Measurements from ENCODE around the gene DLG4. TPM values are rescaled to one million over a fixed set of nuclear protein-coding genes. Genes with fewer than 3 reads are reported as not detected.

The DLG4 gene
- polyA plus RNA-seq, 2 donors = 3.2 to 11.8 TPM

DNA sequence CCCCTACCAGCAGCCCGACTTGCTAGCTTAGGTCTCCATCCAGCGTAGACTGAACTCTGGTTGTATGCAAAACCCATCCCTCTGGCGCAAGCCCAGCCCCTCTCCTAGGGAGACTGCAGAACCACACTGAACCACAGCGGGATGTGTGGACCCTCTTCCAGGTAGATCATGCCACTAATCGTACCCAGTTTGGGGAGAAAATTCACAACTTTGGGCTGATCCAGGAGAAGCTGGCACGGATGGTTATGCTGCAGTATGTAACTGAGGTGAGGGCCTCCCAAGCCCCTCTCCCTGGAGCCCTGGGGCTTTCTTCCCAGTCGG, 3.3 kb upstream of the DLG4 start:
- WGBS, 2 donors = 73 to 74% methylated on average over 7 of the region's 7 CpGs
- no peaks in the 10 kb centered on the region for H3K27me3 ChIP-seq (ENCODE audit: control insufficient read depth in 1 of 2, insufficient read depth in 2 of 2, low read length in 2 of 2)
- peak overlapping the region in 1 of 2 donors; percentile 26 for H3K27ac ChIP-seq (ENCODE audit: low read depth in 2 of 2, low read length in 1 of 2)
- H3K4me1 ChIP-seq (ENCODE audit: control insufficient read depth in 2 of 2, insufficient read depth in 2 of 2, low read length in 1 of 2) = peaks cover 13 to 14% of the 10 kb centered on the region in 2 donors
- peaks cover 23 to 54% of the 10 kb centered on the region in 2 donors for H3K36me3 ChIP-seq (ENCODE audit: control insufficient read depth in 2 of 2, insufficient read depth in 2 of 2, low read length in 1 of 2)
- no peaks in the 10 kb centered on the region for H3K9me3 ChIP-seq (ENCODE audit: control insufficient read depth in 2 of 2, insufficient read depth in 1 of 2, low read depth in 1 of 2, low read length in 1 of 2)
- H3K4me3 ChIP-seq (ENCODE audit: low read depth in 1 of 2, low read length in 2 of 2) = no peak overlapping the region

DNA sequence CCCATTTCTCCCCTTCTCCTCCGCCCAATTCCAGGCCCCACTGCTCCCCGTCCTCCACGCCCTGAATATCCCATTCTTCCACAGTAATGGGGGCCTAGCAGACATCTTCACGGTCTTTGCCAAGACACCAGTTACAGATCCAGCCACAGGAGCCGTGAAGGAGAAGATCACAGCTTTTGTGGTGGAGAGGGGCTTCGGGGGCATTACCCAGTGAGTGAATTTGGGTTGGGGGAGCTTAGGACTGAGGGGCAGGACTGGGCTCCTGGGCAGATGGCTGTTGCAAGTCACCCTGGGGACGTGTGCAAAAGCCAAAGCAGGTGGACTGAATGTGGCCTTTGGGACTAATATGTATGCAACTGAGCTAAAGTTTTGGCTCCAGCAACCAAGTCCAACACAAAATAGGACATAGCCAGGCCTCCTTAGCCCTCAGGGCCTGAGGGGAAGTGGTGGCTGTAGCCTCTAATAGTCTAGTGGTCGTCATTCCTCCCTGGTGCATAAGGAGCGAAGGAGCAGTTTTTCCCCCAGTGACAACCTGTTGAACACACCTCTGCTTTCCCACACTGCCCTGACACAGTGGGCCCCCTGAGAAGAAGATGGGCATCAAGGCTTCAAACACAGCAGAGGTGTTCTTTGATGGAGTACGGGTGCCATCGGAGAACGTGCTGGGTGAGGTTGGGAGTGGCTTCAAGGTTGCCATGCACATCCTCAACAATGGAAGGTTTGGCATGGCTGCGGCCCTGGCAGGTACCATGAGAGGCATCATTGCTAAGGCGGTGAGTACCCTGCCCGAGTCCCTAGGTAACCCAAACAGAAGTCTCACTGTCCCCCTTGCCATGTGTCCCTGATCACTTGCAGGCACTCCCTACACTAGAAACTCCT, 2.7 kb upstream of the DLG4 start:
- H3K27ac ChIP-seq (ENCODE audit: low read depth in 2 of 2, low read length in 1 of 2) = peak overlapping the region in 1 of 2 donors; percentile 26
- H3K9me3 ChIP-seq (ENCODE audit: control insufficient read depth in 2 of 2, insufficient read depth in 1 of 2, low read depth in 1 of 2, low read length in 1 of 2) = no peaks in the 10 kb centered on the region
- peaks cover 8 to 13% of the 10 kb centered on the region in 2 donors for H3K4me1 ChIP-seq (ENCODE audit: control insufficient read depth in 2 of 2, insufficient read depth in 2 of 2, low read length in 1 of 2)
- 70 to 74% methylated on average over 15 of the region's 15 CpGs for WGBS, 2 donors
- peaks cover 23 to 52% of the 10 kb centered on the region in 2 donors for H3K36me3 ChIP-seq (ENCODE audit: control insufficient read depth in 2 of 2, insufficient read depth in 2 of 2, low read length in 1 of 2)
- no peaks in the 10 kb centered on the region for H3K27me3 ChIP-seq (ENCODE audit: control insufficient read depth in 1 of 2, insufficient read depth in 2 of 2, low read length in 2 of 2)
- no peak overlapping the region for H3K4me3 ChIP-seq (ENCODE audit: low read depth in 1 of 2, low read length in 2 of 2)

DNA sequence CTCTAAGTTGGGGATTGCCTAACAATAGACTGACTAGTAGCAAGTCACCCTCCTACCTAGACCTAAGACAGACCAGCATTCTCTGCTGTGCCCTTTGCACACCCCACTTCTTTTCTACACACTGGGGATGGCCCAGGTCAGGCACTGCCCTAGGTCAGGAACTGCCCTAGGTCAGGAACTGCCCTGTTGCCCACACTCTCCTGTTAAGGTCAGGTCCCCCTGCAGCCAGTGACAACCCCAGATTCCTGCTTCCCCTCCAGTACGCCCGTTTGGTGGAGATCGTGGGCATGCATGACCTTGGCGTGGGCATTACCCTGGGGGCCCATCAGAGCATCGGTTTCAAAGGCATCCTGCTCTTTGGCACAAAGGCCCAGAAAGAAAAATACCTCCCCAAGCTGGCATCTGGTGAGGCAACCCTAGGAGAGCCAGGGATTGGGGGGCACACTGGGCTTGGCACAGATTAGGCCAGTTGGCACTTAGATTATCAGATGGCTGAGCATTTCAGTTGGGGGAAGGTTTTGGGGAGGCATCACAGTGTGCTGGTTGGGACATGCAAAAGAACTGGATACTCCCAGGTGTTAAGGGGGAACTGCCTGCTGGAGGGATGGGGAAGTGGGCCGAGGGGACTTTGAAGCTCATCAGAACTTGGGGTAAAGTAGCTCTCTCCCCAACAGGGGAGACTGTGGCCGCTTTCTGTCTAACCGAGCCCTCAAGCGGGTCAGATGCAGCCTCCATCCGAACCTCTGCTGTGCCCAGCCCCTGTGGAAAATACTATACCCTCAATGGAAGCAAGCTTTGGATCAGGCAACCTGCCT, 1.8 kb upstream of the DLG4 start:
- 58 to 67% methylated on average over 10 of the region's 10 CpGs for WGBS, 2 donors
- H3K9me3 ChIP-seq (ENCODE audit: control insufficient read depth in 2 of 2, insufficient read depth in 1 of 2, low read depth in 1 of 2, low read length in 1 of 2) = no peaks in the 10 kb centered on the region
- peaks cover 7 to 13% of the 10 kb centered on the region in 2 donors for H3K4me1 ChIP-seq (ENCODE audit: control insufficient read depth in 2 of 2, insufficient read depth in 2 of 2, low read length in 1 of 2)
- H3K4me3 ChIP-seq (ENCODE audit: low read depth in 1 of 2, low read length in 2 of 2) = peak overlapping the region in 1 of 2 donors; percentile 80
- H3K36me3 ChIP-seq (ENCODE audit: control insufficient read depth in 2 of 2, insufficient read depth in 2 of 2, low read length in 1 of 2) = peaks cover 23 to 44% of the 10 kb centered on the region in 2 donors
- peak overlapping the region; percentile 98 to 100 for H3K27ac ChIP-seq (ENCODE audit: low read depth in 2 of 2, low read length in 1 of 2)
- H3K27me3 ChIP-seq (ENCODE audit: control insufficient read depth in 1 of 2, insufficient read depth in 2 of 2, low read length in 2 of 2) = no peaks in the 10 kb centered on the region

DNA sequence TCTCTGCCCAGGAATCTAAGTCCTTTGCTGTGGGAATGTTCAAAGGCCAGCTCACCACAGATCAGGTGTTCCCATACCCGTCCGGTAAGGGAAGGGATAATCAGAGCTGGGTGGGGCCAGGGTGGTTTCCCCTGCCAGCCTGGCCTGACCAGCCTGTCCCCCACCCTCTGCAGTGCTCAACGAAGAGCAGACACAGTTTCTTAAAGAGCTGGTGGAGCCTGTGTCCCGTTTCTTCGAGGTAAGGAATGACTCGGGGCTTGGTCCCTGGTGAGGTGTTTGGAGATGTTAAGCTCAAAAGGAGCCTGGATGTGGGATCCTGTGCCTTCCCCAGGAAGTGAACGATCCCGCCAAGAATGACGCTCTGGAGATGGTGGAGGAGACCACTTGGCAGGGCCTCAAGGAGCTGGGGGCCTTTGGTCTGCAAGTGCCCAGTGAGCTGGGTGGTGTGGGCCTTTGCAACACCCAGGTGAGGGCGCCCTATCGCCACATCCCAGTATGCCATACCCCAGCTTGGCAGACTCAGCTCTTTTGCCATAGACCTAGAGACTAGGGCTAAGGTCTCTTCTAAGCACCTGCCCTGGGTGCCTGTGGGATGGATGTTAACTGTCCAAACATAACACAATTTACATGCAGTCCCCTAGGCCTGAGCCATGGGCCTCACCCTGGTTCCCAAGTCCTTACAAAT, 1.1 kb upstream of the DLG4 start:
- Histone ChIP-seq H3K36me3 (ENCODE audit: control insufficient read depth in 2 of 2, insufficient read depth in 2 of 2, low read length in 1 of 2) (peaks cover 20 to 38% of the 10 kb centered on the region in 2 donors), H3K9me3 (ENCODE audit: control insufficient read depth in 2 of 2, insufficient read depth in 1 of 2, low read depth in 1 of 2, low read length in 1 of 2) (no peaks in the 10 kb centered on the region), H3K4me3 (ENCODE audit: low read depth in 1 of 2, low read length in 2 of 2) (peak overlapping the region; percentile 80 to 91), H3K4me1 (ENCODE audit: control insufficient read depth in 2 of 2, insufficient read depth in 2 of 2, low read length in 1 of 2) (peaks cover 7 to 13% of the 10 kb centered on the region in 2 donors), H3K27ac (ENCODE audit: low read depth in 2 of 2, low read length in 1 of 2) (peak overlapping the region; percentile 98 to 100), H3K27me3 (ENCODE audit: control insufficient read depth in 1 of 2, insufficient read depth in 2 of 2, low read length in 2 of 2) (no peaks in the 10 kb centered on the region)
- WGBS, 2 donors = 14 to 20% methylated on average over 11 of the region's 11 CpGs

DNA sequence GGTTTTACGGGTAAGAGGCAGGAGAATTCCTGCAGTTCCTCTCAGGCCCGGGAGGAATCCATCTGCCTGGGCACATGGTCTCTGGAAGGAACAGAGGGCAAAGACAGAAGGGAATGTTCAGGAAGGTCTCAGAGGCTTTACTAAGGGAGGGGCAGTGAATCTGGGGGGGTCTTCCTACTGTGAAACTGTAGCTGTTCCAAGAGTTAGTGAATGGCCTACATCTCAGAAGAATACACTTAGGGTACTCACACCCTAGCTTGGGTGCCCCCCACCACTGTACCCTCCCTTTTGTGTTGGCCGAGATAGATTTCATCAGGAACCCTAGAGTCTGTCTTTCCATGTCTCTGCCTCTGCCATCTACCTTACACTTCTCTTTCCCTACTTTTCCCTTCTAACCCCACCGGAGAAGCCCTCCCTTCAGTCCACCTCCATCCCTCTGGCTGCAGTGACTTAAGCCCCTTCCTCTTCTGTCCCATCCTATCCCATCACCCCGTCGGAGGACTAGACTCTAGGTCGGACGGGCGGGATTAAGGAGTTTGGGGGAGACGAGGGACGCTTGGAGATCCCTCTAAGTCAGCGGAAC, 316 bp downstream of the DLG4 start:
- Histone ChIP-seq H3K9me3 (ENCODE audit: control insufficient read depth in 2 of 2, insufficient read depth in 1 of 2, low read depth in 1 of 2, low read length in 1 of 2) (no peaks in the 10 kb centered on the region), H3K4me3 (ENCODE audit: low read depth in 1 of 2, low read length in 2 of 2) (peak overlapping the region; percentile 80 to 91), H3K27me3 (ENCODE audit: control insufficient read depth in 1 of 2, insufficient read depth in 2 of 2, low read length in 2 of 2) (no peaks in the 10 kb centered on the region), H3K27ac (ENCODE audit: low read depth in 2 of 2, low read length in 1 of 2) (peak overlapping the region; percentile 98 to 100), H3K4me1 (ENCODE audit: control insufficient read depth in 2 of 2, insufficient read depth in 2 of 2, low read length in 1 of 2) (peaks cover 7 to 15% of the 10 kb centered on the region in 2 donors), H3K36me3 (ENCODE audit: control insufficient read depth in 2 of 2, insufficient read depth in 2 of 2, low read length in 1 of 2) (peaks cover 17 to 29% of the 10 kb centered on the region in 2 donors)
- 14 to 16% methylated on average over 12 of the region's 12 CpGs for WGBS, 2 donors

DNA sequence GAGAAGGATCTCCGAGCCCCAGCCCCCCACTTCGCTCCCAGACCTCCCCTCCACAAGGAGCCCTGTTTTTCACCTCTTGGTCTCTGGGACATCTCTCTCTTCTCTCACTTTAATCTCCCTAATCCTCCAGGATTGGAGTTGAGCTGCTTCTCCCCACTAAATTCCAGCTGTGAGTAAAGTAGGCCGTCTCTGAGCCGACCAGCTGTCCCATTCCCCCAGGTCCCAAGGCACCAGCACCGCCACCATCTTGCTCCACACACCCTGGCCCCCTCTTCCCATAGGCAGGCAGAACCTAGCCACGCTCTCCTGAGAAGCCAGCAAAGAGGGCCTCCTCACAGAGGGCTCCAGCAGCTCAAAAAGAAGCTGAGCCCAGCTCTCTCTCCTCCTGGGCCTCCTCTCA, 878 bp downstream of the DLG4 start:
- H3K36me3 ChIP-seq (ENCODE audit: control insufficient read depth in 2 of 2, insufficient read depth in 2 of 2, low read length in 1 of 2) = peaks cover 11 to 25% of the 10 kb centered on the region in 2 donors
- no peaks in the 10 kb centered on the region for H3K9me3 ChIP-seq (ENCODE audit: control insufficient read depth in 2 of 2, insufficient read depth in 1 of 2, low read depth in 1 of 2, low read length in 1 of 2)
- H3K4me3 ChIP-seq (ENCODE audit: low read depth in 1 of 2, low read length in 2 of 2) = no peak overlapping the region
- peak overlapping the region in 1 of 2 donors; percentile 100 for H3K27ac ChIP-seq (ENCODE audit: low read depth in 2 of 2, low read length in 1 of 2)
- H3K27me3 ChIP-seq (ENCODE audit: control insufficient read depth in 1 of 2, insufficient read depth in 2 of 2, low read length in 2 of 2) = no peaks in the 10 kb centered on the region
- H3K4me1 ChIP-seq (ENCODE audit: control insufficient read depth in 2 of 2, insufficient read depth in 2 of 2, low read length in 1 of 2) = peaks cover 7 to 15% of the 10 kb centered on the region in 2 donors
- WGBS, 2 donors = 65 to 81% methylated on average over 6 of the region's 6 CpGs

DNA sequence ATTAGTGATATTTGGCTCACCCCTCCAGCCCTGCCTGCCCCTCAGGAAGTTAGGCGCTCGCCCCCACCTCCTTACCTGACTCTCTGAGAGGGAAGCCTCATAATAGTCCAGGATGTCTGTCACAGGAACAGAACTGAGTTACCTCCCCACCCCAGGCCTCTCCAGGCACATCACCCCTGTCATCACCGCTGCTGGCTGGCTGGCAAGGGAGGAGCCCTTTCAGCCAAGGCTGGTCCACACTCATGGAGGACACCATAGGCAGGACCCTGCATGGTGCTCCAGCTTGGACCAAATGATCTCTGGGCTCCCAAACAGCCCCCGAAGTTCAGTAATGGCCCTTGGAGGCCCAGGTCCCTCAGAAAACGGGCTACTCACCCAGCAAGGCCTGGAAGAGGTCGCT, 1.5 kb downstream of the DLG4 start:
- Histone ChIP-seq H3K4me3 (ENCODE audit: low read depth in 1 of 2, low read length in 2 of 2) (no peak overlapping the region), H3K27me3 (ENCODE audit: control insufficient read depth in 1 of 2, insufficient read depth in 2 of 2, low read length in 2 of 2) (no peaks in the 10 kb centered on the region), H3K27ac (ENCODE audit: low read depth in 2 of 2, low read length in 1 of 2) (peak overlapping the region; percentile 35 to 50), H3K4me1 (ENCODE audit: control insufficient read depth in 2 of 2, insufficient read depth in 2 of 2, low read length in 1 of 2) (peaks cover 7 to 15% of the 10 kb centered on the region in 2 donors), H3K36me3 (ENCODE audit: control insufficient read depth in 2 of 2, insufficient read depth in 2 of 2, low read length in 1 of 2) (peaks cover 5 to 19% of the 10 kb centered on the region in 2 donors), H3K9me3 (ENCODE audit: control insufficient read depth in 2 of 2, insufficient read depth in 1 of 2, low read depth in 1 of 2, low read length in 1 of 2) (no peaks in the 10 kb centered on the region)
- WGBS, 2 donors = 52 to 65% methylated on average over 6 of the region's 6 CpGs

DNA sequence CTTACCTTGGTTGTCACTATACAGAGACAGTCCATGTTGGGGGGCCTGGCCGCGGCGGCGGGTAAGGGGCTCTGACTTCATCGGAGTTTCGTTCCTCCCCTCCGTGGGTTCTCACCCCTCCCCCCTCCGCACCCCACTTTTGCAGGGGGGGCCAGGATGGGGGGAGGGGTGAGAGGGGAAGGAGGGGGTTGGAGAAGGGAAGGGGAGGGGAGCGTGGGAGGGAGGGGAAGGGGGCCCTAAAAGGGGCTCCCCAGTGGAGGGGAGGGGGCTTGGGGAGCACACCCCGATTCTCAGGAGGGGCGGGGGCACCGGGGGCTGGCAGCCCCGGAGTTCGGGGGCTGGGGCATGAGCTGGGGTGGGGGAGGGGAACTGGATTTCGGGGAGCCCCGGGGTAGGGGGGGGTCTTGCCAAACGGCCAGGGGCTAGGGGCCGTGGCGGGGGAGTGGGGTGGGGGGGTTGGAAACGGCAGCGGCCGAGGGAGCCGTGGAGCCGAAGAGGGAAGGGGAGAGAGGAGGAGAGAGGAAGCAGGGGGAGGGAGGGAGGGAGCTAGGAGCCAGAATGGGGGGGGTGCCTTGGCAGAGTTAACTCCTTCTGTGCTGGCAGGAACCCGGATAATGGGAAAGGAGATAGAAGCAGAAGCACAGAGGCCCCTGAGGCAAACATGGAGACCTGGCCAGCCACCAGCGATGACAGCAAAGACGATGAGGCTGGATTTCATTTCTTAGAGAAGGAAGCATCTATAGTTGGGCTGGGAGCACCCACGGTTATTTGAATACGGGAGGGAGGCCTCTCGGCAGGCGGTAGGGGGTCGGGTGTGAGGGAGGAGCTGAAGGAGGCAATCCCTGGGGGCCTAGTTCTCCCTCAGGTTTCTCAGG, 2.3 kb downstream of the DLG4 start:
- WGBS, 2 donors = 3 to 5% methylated on average over 29 to 32 of the region's 32 CpGs
- H3K36me3 ChIP-seq (ENCODE audit: control insufficient read depth in 2 of 2, insufficient read depth in 2 of 2, low read length in 1 of 2) = peaks cover 0 to 11% of the 10 kb centered on the region in 2 donors
- peaks cover 7 to 15% of the 10 kb centered on the region in 2 donors for H3K4me1 ChIP-seq (ENCODE audit: control insufficient read depth in 2 of 2, insufficient read depth in 2 of 2, low read length in 1 of 2)
- peak overlapping the region; percentile 6 to 49 for H3K4me3 ChIP-seq (ENCODE audit: low read depth in 1 of 2, low read length in 2 of 2)
- H3K9me3 ChIP-seq (ENCODE audit: control insufficient read depth in 2 of 2, insufficient read depth in 1 of 2, low read depth in 1 of 2, low read length in 1 of 2) = no peaks in the 10 kb centered on the region
- peak overlapping the region; percentile 35 to 50 for H3K27ac ChIP-seq (ENCODE audit: low read depth in 2 of 2, low read length in 1 of 2)
- H3K27me3 ChIP-seq (ENCODE audit: control insufficient read depth in 1 of 2, insufficient read depth in 2 of 2, low read length in 2 of 2) = no peaks in the 10 kb centered on the region

Measured in esophagus (tissue), 2 donors.